GM23338 (cell line): ENCODE measurements around the gene NELFB.

Source experiments
- CREB1 ChIP-seq: fragments of 250-450 bp; sonication (Bioruptor Pico); IDR thresholded peaks from 2 replicates; pipeline ENCODE4 v1.5.0; 2020; ENCODE audit warnings: low read depth, mild to moderate bottlenecking, moderate library complexity
- EZH2 ChIP-seq: fragments of 200-600 bp; sonication (generic); IDR thresholded peaks from one replicate; pipeline ENCODE4 v1.8.0; 2017; ENCODE audit warnings: antibody characterized with exemption, mild to moderate bottlenecking, low read depth; ENCODE audit not compliant: unreplicated experiment
- EZH2phosphoT487 ChIP-seq: fragments of 200-600 bp; sonication (generic); IDR thresholded peaks from one replicate; pipeline ENCODE4 v1.8.1; 2018; ENCODE audit warnings: antibody characterized with exemption; ENCODE audit not compliant: unreplicated experiment
- NANOG ChIP-seq: IDR thresholded peaks from 2 replicates; pipeline ENCODE4 v1.6.1; 2016; ENCODE audit warnings: antibody characterized with exemption, borderline replicate concordance
- POLR2AphosphoS5 ChIP-seq: IDR thresholded peaks from 2 replicates; pipeline ENCODE4 v1.6.1; 2016; ENCODE audit warnings: antibody characterized with exemption, low read depth
- STAT1 ChIP-seq: IDR thresholded peaks from one replicate; pipeline ENCODE4 v1.6.1; 2016; ENCODE audit warnings: antibody characterized with exemption; ENCODE audit not compliant: unreplicated experiment
- ZNF114 ChIP-seq: fragments of 250-450 bp; sonication (Bioruptor Pico); IDR thresholded peaks from 2 replicates; pipeline ENCODE4 v1.5.0; 2020; ENCODE audit warnings: mild to moderate bottlenecking, moderate library complexity
- TF ChIP-seq, protein P1 (sequence below), 2 experiments: fragments of 200-600 bp in 1 of 2; sonication (generic) in 1 of 2; conservative IDR thresholded peaks; 2 replicates each; pipeline versions ENCODE4 v1.5.1 to v1.6.1; 2016 to 2017; ENCODE audit warnings: antibody characterized with exemption in 2 of 2, low read depth in 2 of 2, mild to moderate bottlenecking in 2 of 2, moderate library complexity in 1 of 2
- TF ChIP-seq, protein P2 (sequence below): IDR thresholded peaks from one replicate; pipeline ENCODE4 v1.6.1; 2018; ENCODE audit warnings: antibody characterized with exemption; ENCODE audit not compliant: unreplicated experiment

DNA sequence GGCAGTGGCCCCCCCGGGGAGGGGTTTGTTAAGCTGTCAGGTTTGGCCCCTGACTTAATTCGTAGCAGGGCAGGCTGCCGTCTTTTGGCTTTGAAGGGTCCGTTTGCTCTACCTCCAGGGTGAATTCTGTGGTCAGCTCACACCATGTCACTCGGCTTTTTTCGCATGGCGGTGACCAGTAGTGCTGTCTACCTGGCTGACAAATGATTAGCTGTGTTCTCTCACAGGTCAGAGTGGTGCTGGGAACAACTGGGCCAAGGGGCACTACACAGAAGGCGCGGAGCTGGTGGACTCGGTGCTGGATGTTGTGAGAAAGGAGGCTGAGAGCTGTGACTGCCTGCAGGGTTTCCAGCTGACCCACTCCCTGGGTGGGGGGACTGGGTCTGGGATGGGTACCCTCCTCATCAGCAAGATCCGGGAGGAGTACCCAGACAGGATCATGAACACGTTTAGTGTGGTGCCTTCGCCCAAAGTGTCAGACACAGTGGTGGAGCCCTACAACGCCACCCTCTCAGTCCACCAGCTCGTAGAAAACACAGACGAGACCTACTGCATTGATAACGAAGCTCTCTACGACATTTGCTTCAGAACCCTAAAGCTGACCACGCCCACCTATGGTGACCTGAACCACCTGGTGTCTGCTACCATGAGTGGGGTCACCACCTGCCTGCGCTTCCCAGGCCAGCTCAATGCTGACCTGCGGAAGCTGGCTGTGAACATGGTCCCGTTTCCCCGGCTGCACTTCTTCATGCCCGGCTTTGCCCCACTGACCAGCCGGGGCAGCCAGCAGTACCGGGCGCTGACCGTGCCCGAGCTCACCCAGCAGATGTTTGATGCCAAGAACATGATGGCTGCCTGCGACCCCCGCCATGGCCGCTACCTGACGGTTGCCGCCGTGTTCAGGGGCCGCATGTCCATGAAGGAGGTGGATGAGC, 12.6 kb upstream of the NELFB start:
- TF ChIP-seq, protein P1, sequence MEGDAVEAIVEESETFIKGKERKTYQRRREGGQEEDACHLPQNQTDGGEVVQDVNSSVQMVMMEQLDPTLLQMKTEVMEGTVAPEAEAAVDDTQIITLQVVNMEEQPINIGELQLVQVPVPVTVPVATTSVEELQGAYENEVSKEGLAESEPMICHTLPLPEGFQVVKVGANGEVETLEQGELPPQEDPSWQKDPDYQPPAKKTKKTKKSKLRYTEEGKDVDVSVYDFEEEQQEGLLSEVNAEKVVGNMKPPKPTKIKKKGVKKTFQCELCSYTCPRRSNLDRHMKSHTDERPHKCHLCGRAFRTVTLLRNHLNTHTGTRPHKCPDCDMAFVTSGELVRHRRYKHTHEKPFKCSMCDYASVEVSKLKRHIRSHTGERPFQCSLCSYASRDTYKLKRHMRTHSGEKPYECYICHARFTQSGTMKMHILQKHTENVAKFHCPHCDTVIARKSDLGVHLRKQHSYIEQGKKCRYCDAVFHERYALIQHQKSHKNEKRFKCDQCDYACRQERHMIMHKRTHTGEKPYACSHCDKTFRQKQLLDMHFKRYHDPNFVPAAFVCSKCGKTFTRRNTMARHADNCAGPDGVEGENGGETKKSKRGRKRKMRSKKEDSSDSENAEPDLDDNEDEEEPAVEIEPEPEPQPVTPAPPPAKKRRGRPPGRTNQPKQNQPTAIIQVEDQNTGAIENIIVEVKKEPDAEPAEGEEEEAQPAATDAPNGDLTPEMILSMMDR (conservative IDR thresholded peaks at IDR 0.05; ENCODE audit: low read depth in 2 of 2), result no peak
- TF ChIP-seq, protein P2, sequence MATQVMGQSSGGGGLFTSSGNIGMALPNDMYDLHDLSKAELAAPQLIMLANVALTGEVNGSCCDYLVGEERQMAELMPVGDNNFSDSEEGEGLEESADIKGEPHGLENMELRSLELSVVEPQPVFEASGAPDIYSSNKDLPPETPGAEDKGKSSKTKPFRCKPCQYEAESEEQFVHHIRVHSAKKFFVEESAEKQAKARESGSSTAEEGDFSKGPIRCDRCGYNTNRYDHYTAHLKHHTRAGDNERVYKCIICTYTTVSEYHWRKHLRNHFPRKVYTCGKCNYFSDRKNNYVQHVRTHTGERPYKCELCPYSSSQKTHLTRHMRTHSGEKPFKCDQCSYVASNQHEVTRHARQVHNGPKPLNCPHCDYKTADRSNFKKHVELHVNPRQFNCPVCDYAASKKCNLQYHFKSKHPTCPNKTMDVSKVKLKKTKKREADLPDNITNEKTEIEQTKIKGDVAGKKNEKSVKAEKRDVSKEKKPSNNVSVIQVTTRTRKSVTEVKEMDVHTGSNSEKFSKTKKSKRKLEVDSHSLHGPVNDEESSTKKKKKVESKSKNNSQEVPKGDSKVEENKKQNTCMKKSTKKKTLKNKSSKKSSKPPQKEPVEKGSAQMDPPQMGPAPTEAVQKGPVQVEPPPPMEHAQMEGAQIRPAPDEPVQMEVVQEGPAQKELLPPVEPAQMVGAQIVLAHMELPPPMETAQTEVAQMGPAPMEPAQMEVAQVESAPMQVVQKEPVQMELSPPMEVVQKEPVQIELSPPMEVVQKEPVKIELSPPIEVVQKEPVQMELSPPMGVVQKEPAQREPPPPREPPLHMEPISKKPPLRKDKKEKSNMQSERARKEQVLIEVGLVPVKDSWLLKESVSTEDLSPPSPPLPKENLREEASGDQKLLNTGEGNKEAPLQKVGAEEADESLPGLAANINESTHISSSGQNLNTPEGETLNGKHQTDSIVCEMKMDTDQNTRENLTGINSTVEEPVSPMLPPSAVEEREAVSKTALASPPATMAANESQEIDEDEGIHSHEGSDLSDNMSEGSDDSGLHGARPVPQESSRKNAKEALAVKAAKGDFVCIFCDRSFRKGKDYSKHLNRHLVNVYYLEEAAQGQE, result no peak
- TF ChIP-seq CREB1, result no peak
- TF ChIP-seq EZH2, result no peak
- no peak for TF ChIP-seq EZH2phosphoT487
- TF ChIP-seq POLR2AphosphoS5, result no peak
- TF ChIP-seq ZNF114 (CRISPR knock-in tag), result no peak
- no peak for TF ChIP-seq NANOG
- TF ChIP-seq STAT1, result no peak
